ENCODE results near the gene BCL2L11.

BCL2L11 gene

GRCh38 chr2:111145103-111145760 lies 24.5 kb downstream of the BCL2L11 start:
- DNase-seq: no peak

- DNase-seq: no peak
Measured at GRCh38 chr2:111145951-111146350, 25.2 kb downstream of the BCL2L11 start.

- DNase-seq: no peak
Measured at GRCh38 chr2:111148225-111148873, 27.6 kb downstream of the BCL2L11 start.

DNA sequence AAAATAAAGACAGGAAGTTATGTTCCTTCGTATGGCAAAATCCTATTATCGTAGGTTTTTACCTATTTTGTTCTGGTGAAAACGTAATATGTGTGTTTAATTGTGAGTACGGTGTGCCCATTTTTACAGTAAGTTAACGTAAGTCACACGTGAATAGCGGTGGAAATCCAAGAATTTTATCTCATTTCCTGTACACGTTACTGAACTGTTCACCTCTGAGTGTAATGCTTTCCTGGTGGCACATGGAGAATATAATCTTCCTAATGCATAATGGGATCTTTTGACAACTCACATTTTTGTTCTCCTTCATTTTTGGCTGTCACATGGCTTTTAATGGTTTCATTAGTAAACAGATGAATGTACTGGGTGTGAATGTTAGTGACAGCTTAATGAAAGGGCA lies 28.2 kb downstream of the BCL2L11 start:
- DNase-seq: no peak

- no peak for DNase-seq
Measured at GRCh38 chr2:111149882-111150455, 29.3 kb downstream of the BCL2L11 start.

DNA sequence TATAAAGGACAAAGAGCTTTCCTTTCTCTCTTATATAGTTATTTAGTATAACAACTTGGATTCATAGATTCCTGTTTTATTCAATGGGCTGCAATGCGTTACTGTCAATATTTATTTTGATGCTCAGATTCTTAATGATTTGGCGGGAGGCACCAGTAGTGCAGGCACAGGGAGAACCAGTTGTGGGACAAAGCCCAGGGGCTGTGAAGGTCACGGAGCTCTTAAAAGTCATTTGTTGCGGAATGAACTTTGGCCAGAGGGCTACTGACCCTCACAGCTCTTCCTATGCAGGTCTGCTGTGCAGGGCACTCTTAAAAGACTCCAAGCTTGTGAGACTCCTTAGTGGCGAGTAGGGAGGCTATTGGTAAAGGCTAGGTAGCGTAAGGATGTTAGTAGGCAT lies 34.0 kb downstream of the BCL2L11 start:
- DNase-seq: no peak

GRCh38 chr2:111155610-111156009 lies 34.9 kb downstream of the BCL2L11 start:
- DNase-seq: no peak

GRCh38 chr2:111156529-111156928 lies 35.8 kb downstream of the BCL2L11 start:
- DNase-seq: no peak

- no peak for DNase-seq
Measured at GRCh38 chr2:111157071-111157661, 36.5 kb downstream of the BCL2L11 start.

DNA sequence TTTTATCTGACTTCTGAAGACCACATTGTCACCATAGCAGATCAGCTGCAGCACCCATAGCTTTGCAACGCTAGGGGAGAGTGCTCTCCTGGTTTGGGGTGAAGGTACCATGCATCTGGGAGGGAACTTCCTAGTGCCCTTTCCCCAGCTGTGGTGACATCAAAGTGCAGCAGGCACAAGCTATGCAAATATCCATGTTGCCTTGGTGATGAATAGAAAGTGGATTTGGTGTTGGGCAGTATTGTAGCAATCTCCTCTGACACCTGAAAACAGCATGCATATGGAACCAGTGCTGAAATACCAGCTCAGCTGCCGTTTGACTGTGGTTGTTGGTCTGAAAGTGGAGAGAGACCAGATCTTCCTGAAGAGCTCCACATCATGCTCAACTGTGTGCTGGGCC lies 37.1 kb downstream of the BCL2L11 start:
- no peak for DNase-seq

GRCh38 chr2:111159641-111160040 lies 38.9 kb downstream of the BCL2L11 start:
- no peak for DNase-seq

GRCh38 chr2:111160758-111161157 lies 40.0 kb downstream of the BCL2L11 start:
- no peak for DNase-seq

- no peak for DNase-seq
Measured at GRCh38 chr2:111161971-111162370, 41.3 kb downstream of the BCL2L11 start.

- DNase-seq: no peak
Measured at GRCh38 chr2:111162718-111163331, 42.1 kb downstream of the BCL2L11 start.

DNA sequence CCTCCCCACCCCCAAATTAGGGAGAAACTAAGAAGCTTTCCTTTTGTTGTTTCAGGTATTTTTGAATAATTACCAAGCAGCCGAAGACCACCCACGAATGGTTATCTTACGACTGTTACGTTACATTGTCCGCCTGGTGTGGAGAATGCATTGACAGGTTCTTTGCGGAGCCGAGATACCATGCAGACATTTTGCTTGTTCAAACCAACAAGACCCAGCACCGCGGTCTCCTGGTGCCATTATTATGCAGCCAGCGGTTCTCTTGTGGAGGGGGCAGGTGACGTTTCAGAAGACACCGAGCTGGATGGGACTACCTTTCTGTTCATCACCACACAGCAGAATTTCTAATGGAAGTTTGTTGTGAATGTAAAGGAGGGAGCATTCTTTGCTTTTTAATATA lies 43.4 kb downstream of the BCL2L11 start:
- DNase-seq: no peak

DNA sequence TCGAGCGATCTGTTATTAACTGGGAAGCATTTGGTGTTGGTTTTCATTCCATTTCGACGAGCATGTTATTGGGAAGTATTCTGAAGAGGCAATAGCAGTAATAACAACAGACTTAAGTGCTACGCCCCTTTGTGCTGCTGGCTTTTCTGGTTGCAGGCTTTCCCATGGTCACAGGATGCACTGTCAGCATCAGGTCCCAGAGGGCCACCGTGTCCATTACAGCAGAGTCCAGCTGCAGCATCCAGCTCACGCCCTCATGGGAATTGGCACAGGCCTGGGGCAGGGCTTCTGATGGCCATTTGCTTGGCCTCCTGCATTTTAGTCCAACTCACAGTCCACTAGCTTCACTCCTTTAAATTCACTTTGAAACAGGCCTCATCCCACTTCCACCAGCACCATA lies 44.4 kb downstream of the BCL2L11 start:
- DNase-seq: no peak

DNA sequence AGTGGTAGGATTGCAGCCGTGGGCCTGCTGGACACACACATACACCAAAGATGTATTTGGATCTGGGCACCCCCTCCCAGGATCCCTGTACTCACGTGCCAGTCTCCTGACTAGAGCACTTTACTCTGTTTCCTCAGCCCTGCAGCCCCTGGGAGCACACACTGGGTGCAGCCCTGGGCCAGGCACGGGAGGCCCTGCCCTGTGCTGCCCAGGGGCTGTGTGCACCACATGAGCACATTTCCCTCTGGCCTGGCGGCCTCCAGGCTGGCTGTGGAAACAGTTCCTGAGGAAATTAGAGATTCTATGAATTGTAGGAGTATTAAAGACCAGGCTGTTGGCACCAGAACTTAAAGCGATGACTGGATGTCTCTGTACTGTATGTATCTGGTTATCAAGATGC lies 45.4 kb downstream of the BCL2L11 start:
- DNase-seq: no peak

DNA sequence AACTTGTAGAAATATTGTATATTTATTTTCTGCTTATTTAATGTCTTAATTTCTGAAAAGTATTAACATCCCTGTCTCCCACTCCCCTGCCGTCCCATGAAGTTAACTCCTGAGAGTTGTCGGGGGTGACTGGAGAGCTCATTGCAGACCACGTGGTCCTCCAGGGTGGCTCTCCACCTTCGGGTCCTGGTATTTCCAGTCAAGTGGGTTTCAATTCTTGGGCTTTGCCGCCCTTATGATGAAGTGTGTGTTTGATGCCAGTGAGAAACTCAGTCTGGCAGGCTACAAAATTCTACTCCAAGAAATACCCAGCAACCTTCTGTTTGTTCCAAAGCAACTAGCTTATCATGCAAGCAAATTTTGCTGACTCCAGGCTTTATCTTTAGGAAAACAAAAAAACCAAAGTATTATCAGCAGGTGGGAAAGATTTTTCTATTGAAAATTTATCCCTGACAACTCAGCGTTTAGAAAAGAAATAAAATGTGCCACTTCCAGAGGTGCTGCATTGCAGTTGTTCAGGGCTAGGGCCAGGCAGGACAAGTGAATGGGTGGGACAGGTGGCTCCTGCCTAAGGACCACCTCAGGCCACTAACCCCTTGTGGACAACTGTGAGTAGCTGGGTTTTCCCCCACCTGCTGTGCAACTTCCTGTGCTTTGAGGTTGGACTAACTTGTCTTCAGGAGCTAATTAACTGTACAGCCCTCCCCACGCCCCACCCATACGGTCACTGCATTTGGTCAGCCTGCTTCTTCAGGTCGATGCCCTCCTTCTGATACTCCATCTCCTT lies 46.6 kb downstream of the BCL2L11 start:
- no peak for DNase-seq

DNA sequence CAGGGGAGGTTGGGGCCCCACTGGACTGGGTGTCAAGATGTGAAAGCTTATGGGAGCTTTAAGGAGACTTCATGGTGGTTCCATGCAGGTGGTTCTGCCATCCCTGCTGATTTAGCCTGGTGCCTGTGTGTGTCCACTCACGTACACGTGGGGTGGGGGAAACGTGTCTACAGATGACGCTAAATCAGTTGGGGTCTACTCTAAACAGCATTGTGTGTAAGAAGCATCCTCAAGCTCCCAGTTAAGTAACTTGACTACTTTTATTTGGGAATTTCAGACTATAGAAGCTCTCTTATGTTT lies 47.1 kb downstream of the BCL2L11 start:
- DNase-seq: no peak

- peak; percentile 85 for DNase-seq
Measured at GRCh38 chr2:111168528-111169239, 48.0 kb downstream of the BCL2L11 start.

GRCh38 chr2:111169268-111169667 lies 48.6 kb downstream of the BCL2L11 start:
- DNase-seq: no peak

DNA sequence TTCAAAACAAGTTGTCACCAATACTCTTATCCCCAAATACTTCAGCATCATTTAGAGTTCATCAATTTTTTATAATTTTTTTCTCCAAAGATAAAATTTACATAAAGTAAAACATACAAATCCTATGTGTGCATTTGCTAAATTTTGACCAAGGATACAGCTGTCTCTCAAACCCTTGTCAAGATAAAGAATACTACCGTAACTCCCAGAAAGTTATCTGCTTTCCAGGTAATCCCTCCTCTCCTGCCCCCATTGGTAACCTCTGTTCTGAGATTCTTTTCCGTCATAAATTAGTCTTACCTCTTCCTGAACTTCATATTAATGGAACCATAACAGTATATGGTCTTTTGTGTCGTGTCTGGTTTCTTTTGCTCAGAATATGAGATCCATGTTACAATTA lies 49.2 kb downstream of the BCL2L11 start:
- no peak for DNase-seq

All from stimulated activated CD4-positive, alpha-beta T cell treated with anti-CD3 and anti-CD28 coated beads, Interleukin-1b, Interleukin-23, amount 100 ng/mL, for 48 hours (primary cell).